EH (cell line): Measurements from ENCODE around the gene CHAMP1.

Experiments used
- DNase-seq: peaks from one replicate; pipeline ENCODE4 v3.0.0-alpha.2; 2015; ENCODE audit warnings: low read depth

CHAMP1 gene

GRCh38 chr13:114298866-114299265, 15.4 kb upstream of the CHAMP1 start:
- no peak for DNase-seq

GRCh38 chr13:114299604-114300305, 14.5 kb upstream of the CHAMP1 start:
- no peak for DNase-seq

GRCh38 chr13:114303700-114304327, 10.5 kb upstream of the CHAMP1 start:
- DNase-seq, result no peak

DNA sequence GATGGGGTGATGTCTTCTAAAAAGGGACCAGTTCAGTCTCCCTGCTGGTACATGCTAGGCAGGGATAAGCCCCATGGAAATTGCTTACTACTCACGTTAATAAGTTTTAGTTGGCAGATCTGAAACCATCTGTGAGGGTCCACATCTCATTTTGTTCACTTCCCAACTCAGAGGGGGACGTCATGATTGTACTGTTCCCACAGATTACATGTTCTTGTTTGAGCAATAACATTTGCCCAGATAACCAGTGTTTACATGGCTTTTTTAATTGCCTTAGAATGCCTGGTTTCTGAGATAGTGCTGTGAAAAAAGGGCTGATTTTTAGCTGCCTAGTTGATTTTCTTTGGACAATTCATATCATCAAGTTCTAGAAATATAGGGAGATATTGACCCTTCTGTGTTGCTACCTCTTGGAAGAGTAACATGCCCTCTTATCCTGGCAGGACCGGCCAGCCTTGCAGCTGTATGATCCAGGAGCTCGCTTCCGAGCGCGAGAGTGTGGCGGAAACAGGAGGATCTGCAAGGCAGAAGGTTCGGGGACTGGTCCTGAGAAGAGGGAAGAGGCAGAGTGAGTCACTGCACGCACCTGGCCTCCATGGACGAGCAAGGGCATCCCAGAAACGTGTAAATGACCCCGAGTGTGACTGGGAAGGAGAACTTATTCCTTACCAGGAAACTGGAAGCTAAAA, 9.8 kb upstream of the CHAMP1 start:
- no peak for DNase-seq

- no peak for DNase-seq
These were observed 5.2 kb upstream of the CHAMP1 start for GRCh38 chr13:114309086-114309485.

DNA sequence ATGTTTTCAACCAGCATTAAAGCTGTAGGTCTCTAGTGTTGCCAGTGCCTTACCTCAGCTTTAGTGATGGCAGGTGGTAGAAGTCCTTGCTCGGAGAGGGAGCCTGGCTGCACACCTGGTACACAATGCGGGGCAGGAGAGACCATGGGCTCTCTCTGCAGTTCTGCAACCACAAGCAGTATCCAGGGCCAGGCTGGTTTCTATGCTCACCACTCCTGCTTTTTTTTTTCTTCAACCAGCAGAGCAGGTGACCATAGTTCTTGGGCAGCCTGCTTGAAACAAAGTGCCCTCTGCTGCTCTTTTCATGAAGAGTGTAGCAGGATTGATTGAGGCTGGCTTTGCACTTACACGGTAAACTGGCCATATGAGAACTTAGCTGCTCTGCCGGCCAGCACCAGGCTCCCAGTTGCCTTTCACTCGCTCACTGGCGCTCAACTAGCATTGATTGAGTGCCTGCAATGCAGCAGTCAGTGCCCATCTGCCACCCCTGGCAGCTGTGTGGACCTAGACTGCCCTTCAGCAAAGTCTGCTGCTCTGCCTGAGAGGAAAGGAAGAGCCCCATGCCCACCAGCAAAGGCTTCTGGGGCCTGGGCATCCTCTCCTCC, 4.4 kb upstream of the CHAMP1 start:
- no peak for DNase-seq

DNA sequence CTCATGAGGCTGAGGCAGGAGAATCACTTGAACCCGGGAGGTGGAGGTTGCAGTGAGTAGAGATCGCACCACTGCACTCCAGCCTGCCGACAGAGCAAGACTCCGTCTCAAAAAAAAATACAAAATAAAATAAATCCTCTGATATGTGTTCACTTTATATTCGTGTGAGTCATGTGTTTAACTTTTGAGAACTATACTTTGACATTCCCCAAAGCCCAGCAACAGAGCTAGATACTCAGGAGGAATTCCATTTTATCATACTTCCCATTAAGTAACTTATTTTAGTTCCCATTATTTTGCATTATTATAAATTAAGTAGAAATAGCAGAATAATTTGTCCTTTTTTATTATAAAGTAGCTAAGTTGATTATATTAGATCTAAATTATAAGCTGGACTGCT, 3.3 kb upstream of the CHAMP1 start:
- peak; percentile 43 for DNase-seq

GRCh38 chr13:114311387-114311786, 2.9 kb upstream of the CHAMP1 start:
- no peak for DNase-seq

DNA sequence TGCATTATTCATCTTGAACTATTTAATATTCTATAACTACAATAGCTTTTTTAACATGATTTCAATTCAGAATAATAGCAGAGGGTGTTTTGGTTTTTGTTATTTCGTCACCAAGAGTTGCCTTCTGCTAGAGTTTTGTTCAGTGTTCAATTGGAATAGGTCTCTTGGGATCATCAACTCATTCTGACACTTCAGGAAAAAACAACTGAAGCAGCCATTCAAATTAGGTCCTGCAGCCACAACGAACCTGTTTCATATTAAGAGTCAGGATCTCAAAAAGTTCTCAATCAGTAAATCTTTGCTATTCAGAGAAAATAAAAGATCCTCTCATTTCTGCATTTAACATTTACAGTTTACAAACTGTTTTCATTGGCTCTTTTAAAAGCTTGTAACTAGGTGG, 2.4 kb upstream of the CHAMP1 start:
- DNase-seq, result no peak

DNA sequence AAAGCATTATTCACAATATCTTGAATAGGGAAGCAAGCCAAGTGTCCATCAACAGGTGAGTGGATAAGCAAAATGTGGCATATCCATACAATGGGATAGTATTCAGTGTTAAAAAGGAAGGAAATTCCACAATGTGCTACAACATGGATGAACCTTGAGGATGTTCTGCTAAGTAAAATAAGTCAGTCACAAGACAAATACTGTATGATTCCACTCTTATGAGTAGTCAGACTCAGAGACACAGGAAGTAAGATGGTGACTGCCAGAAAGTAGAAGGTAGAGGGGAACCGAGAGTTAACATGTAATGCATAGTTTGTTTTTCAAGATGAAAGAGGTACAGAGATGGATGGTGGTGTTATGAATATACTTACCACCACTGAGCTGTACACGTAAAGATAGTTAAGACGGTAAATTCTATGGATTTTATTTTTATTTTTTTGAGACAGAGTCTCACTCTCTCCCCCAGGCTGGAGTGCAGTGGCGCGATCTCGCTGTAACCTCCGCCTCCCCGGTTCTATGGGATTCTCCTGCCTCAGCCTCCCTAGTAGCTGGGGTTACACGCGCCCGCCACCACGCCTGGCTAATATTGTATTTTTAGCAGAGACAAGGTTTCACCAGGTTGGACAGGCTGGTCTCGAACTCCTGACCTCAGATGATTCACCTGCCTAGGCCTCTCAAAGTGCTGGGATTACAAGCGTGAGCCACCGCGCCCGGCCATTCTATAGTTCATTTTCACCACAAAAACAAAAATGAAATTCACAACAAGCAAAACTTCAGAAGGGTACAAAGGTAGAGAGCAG, 1.0 kb upstream of the CHAMP1 start:
- DNase-seq, result peak; percentile 59

- no peak for DNase-seq
These were observed 927 bp downstream of the CHAMP1 start for GRCh38 chr13:114315074-114315785.

- no peak for DNase-seq
These were observed 4.3 kb downstream of the CHAMP1 start for GRCh38 chr13:114318624-114319023.

DNA sequence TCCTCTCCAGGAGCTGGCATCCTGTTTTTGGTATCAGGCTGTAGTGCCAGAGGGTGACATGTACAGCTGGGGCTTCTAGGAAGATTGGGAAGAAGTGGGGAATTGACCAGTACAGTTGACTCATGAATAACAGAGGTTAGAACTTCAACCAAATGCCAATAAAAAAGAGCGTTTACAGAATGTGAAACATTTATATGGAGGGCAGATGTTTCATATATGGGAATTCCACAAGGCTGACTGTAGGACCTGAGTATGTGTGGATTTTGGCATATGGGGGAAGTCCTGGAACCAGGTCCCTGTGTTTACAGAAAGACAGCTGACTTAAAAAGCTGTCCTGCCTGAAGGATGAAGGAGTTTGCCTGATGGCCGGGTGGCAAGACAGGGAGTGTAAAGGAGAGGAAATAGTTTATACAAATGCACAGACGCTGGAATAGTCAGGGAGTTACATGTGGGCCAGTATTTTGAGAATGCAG, 5.2 kb downstream of the CHAMP1 start:
- DNase-seq, result peak; percentile 97

GRCh38 chr13:114320065-114320464, 5.8 kb downstream of the CHAMP1 start:
- DNase-seq, result no peak

DNA sequence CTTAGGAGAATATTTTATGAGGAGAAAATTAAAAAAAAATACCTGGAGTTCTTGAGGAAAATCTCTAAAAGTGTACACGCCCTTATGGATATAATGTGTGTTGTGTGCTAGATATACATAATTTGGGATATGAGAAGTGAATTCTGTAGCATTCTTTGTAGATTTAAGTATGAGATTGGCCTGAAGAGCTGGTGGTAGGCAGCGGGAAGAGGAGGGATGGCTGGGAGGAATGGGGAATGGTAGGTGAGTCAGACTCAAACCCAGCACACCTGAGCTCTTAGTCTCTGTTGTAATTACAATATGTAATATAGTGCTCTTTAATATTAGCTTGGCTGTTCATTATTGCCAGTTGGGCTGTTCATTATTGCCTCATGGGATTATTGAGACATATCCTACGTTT, 7.0 kb downstream of the CHAMP1 start:
- no peak for DNase-seq

DNA sequence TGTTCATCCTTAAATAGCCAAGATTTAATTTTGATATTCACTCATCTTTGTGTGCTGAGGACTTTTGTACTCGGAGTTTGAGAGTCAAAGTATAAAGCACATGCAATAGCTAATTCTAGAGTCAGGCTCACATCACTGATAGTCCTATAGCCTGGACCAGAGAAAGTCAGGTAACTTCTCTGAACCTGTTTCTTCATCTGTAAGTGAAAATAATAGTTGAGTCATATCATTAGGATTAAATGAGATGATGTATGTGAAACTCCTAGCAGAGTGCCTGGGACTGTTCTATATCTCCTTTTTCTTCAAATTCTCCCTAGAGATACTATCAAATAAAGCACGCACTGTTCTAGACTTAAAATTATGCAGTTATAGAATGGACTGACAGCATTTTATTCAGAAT, 9.0 kb downstream of the CHAMP1 start:
- DNase-seq, result no peak

GRCh38 chr13:114324334-114324733, 10.0 kb downstream of the CHAMP1 start:
- DNase-seq, result no peak

DNA sequence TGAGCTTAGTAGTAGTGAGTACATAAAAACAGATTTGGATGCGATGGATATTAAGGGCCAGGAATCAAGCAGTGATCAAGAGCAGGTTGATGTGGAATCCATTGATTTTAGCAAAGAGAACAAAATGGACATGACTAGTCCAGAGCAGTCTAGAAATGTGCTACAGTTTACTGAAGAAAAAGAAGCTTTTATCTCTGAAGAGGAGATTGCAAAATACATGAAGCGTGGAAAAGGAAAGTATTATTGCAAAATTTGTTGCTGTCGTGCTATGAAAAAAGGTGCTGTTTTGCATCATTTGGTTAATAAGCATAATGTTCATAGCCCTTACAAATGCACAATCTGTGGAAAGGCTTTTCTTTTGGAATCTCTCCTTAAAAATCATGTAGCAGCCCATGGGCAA, 11.4 kb downstream of the CHAMP1 start:
- DNase-seq, result no peak

GRCh38 chr13:114328034-114328433, 13.7 kb downstream of the CHAMP1 start:
- no peak for DNase-seq

- DNase-seq, result no peak
These were observed 14.3 kb downstream of the CHAMP1 start for GRCh38 chr13:114328595-114328994.

- DNase-seq, result no peak
These were observed 15.8 kb downstream of the CHAMP1 start for GRCh38 chr13:114330086-114330485.
